Neuron (in vitro differentiated cells): Measurements from ENCODE around the gene ZNF549.

ENCODE experiments used
- H2AFZ ChIP-seq: one replicate; pipeline ENCODE4 v1.6.1; 2013; ENCODE audit warnings: low read depth, mild to moderate bottlenecking, inconsistent platforms, low read length, moderate library complexity
- H3K27me3 ChIP-seq: one replicate; pipeline ENCODE4 v1.6.1; 2013; ENCODE audit warnings: low read length; ENCODE audit not compliant: insufficient read depth
- H3K36me3 ChIP-seq: one replicate; pipeline ENCODE4 v1.6.1; 2013; ENCODE audit warnings: low read length; ENCODE audit not compliant: insufficient read depth
- H3K4me1 ChIP-seq: one replicate; pipeline ENCODE4 v1.6.1; 2013; ENCODE audit warnings: low read length; ENCODE audit not compliant: insufficient read depth
- H3K4me3 ChIP-seq: 2 replicates; pipeline ENCODE4 v1.5.1; 2013; ENCODE audit warnings: mild to moderate bottlenecking, low read length, moderate library complexity
- H3K9me3 ChIP-seq: one replicate; pipeline ENCODE4 v1.6.1; 2013; ENCODE audit warnings: low read length

Gene ZNF549

GRCh38 chr19:57578487-57579205 is 51.5 kb downstream of the ZNF549 start, which contains the start of gene ZNF416:
TSS of gene ZNF416 (minus strand) at chr19:57578911. CDS start at chr19:57578704, 207 bp downstream.
- H3K27me3 ChIP-seq: no peaks in the 10 kb centered on the region
- peaks cover 42% of the 10 kb centered on the region for H3K9me3 ChIP-seq
- peaks cover 11% of the 10 kb centered on the region for H3K4me1 ChIP-seq
- peak within 1 kb of the TSS; percentile 81 for H2AFZ ChIP-seq
- H3K36me3 ChIP-seq: peaks cover 41% of the 10 kb centered on the region
- H3K4me3 ChIP-seq: peak within 1 kb of the TSS; percentile 85

GRCh38 chr19:57583104-57583520 is 56.0 kb downstream of the ZNF549 start:
- no peak overlapping the region for H3K4me3 ChIP-seq
- H3K4me1 ChIP-seq: peaks cover 13% of the 10 kb centered on the region
- no peaks in the 10 kb centered on the region for H3K27me3 ChIP-seq
- peak overlapping the region; percentile 59 for H2AFZ ChIP-seq
- peaks cover 28% of the 10 kb centered on the region for H3K9me3 ChIP-seq
- peaks cover 25% of the 10 kb centered on the region for H3K36me3 ChIP-seq

GRCh38 chr19:57583521-57584416 is 56.6 kb downstream of the ZNF549 start, which contains the start of gene ZIK1:
TSS of gene ZIK1 (plus strand) at chr19:57584145. CDS start at chr19:57584357, 212 bp downstream.
- Histone ChIP-seq H3K4me3 (peak within 1 kb of the TSS; percentile 93), H2AFZ (peak within 1 kb of the TSS; percentile 59), H3K9me3 (peaks cover 35% of the 10 kb centered on the region), H3K36me3 (peaks cover 32% of the 10 kb centered on the region), H3K4me1 (peaks cover 11% of the 10 kb centered on the region), H3K27me3 (no peaks in the 10 kb centered on the region)

- H2AFZ ChIP-seq: no peak overlapping the region
- peaks cover 11% of the 10 kb centered on the region for H3K4me1 ChIP-seq
- H3K36me3 ChIP-seq: peaks cover 68% of the 10 kb centered on the region
- H3K4me3 ChIP-seq: no peak overlapping the region
- H3K9me3 ChIP-seq: peaks cover 71% of the 10 kb centered on the region
- no peaks in the 10 kb centered on the region for H3K27me3 ChIP-seq
These were observed 60.4 kb downstream of the ZNF549 start for GRCh38 chr19:57587529-57587928.

GRCh38 chr19:57599377-57599760 is 72.2 kb downstream of the ZNF549 start:
- Histone ChIP-seq H3K4me3 (peak overlapping the region; percentile 81), H3K36me3 (peaks cover 9% of the 10 kb centered on the region), H3K4me1 (peaks cover 16% of the 10 kb centered on the region)

GRCh38 chr19:57599761-57600383 is 72.7 kb downstream of the ZNF549 start, which contains the start of gene ZNF530:
TSS of gene ZNF530 (plus strand) at chr19:57599885. CDS start at chr19:57604346, 4,461 bp downstream.
- H3K4me1 ChIP-seq: peaks cover 16% of the 10 kb centered on the region
- peaks cover 12% of the 10 kb centered on the region for H3K36me3 ChIP-seq
- H3K9me3 ChIP-seq: peaks cover 3% of the 10 kb centered on the region
- H3K27me3 ChIP-seq: no peaks in the 10 kb centered on the region
- H3K4me3 ChIP-seq: peak within 1 kb of the TSS; percentile 81
- peak within 1 kb of the TSS; percentile 86 for H2AFZ ChIP-seq

More at GRCh38 chr19:57599377-57599760, 72.2 kb downstream of the ZNF549 start:
- Histone ChIP-seq H2AFZ (peak overlapping the region; percentile 86), H3K9me3 (peaks cover 3% of the 10 kb centered on the region), H3K27me3 (no peaks in the 10 kb centered on the region)

- H3K4me1 ChIP-seq: no peaks in the 10 kb centered on the region
- peaks cover 12% of the 10 kb centered on the region for H3K9me3 ChIP-seq
- H2AFZ ChIP-seq: no peak overlapping the region
- no peak overlapping the region for H3K4me3 ChIP-seq
- no peaks in the 10 kb centered on the region for H3K27me3 ChIP-seq
- H3K36me3 ChIP-seq: peaks cover 47% of the 10 kb centered on the region
These were observed 79.8 kb downstream of the ZNF549 start for GRCh38 chr19:57606931-57607330.
